Measurements from ENCODE around the gene GALNT17.

Gene GALNT17

DNA sequence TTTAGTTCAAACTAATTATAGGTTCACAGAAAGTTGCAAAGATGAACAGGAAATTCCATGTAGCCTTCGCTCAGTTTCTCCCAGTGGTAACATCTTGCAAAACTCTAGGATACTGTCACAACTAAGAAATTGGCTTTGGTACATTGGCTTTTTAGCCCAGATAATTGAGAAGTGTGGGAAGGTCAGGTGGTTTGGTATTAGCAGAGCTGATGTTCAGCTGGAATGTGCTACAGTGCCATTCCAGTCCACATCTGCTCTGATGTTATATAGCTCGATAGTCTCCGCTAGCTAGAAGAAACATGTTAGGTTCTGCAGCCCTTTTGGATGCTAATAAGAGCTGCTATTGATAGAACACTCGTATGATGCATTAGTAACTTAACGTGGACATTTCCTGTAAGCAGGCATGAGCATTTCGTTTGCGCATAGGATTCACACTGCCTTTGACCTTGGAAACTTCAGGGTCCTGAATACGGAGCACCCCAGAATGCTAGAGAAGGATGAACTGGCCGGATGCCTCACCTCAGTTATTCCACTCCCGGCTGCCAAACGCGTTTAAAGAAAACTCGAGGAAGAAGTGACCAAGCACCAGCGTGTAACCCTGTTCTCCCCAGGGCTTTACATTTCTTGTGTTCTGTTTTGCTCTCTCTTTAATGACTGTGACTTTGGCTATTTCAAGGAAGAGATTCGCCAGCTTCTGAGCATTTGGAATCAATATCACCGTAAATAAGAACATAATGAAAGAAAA lies 271.4 kb downstream of the GALNT17 start:
- no peak overlapping the region for H3K4me3 ChIP-seq (ENCODE audit: low read depth, low read length)
- H3K4ac ChIP-seq (ENCODE audit: low read depth, low read length): no peak overlapping the region
- no peak overlapping the region for H2AFZ ChIP-seq (ENCODE audit: insufficient read depth, low read length, poor library complexity)
- no peak overlapping the region for H2BK120ac ChIP-seq (ENCODE audit: insufficient read depth, low read length, poor library complexity)
- no peak overlapping the region for H2BK5ac ChIP-seq (ENCODE audit: low read depth, low read length, poor library complexity)
- no peak overlapping the region for H4K12ac ChIP-seq (ENCODE audit: low read depth, low read length)
- H3K4me2 ChIP-seq (ENCODE audit: low read length): no peak overlapping the region
- H3K36me3 ChIP-seq (ENCODE audit: control insufficient read depth in 1 of 2, insufficient read depth in 2 of 2, low read length in 2 of 2): no peaks in the 10 kb centered on the region
- DNase-seq: no peak
- no peak overlapping the region for H3K27ac ChIP-seq (ENCODE audit: low read depth, low read length)
- WGBS (ENCODE audit: extremely low coverage, insufficient coverage, insufficient read length): no CpG with 5 or more reads among the region's 16 CpGs
- H3K18ac ChIP-seq (ENCODE audit: low read length): no peak overlapping the region
- H3K27me3 ChIP-seq (ENCODE audit: insufficient read depth, low read length): no peaks in the 10 kb centered on the region
- no peak overlapping the region for H4K91ac ChIP-seq (ENCODE audit: low read depth, low read length)
- no peak overlapping the region for H4K8ac ChIP-seq (ENCODE audit: low read depth, low read length)
- H3K79me2 ChIP-seq (ENCODE audit: control insufficient read depth, insufficient read depth, low read length, poor library complexity): no peaks in the 10 kb centered on the region
- H3K4me1 ChIP-seq (ENCODE audit: control insufficient read depth in 1 of 2, insufficient read depth in 2 of 2, low read length in 2 of 2): no peaks in the 10 kb centered on the region
- H3K14ac ChIP-seq (ENCODE audit: low read length): no peak overlapping the region
- no peaks in the 10 kb centered on the region for H3K79me1 ChIP-seq (ENCODE audit: low read length)
- no peak overlapping the region for H3K9ac ChIP-seq (ENCODE audit: low read length)
- H3K9me3 ChIP-seq (ENCODE audit: insufficient read depth, low read depth, low read length): peaks cover 3% of the 10 kb centered on the region
- no peak overlapping the region for H3K23ac ChIP-seq (ENCODE audit: low read length)
- H2BK12ac ChIP-seq (ENCODE audit: low read length): no peak overlapping the region
- H2AK5ac ChIP-seq (ENCODE audit: low read length): no peak overlapping the region

DNA sequence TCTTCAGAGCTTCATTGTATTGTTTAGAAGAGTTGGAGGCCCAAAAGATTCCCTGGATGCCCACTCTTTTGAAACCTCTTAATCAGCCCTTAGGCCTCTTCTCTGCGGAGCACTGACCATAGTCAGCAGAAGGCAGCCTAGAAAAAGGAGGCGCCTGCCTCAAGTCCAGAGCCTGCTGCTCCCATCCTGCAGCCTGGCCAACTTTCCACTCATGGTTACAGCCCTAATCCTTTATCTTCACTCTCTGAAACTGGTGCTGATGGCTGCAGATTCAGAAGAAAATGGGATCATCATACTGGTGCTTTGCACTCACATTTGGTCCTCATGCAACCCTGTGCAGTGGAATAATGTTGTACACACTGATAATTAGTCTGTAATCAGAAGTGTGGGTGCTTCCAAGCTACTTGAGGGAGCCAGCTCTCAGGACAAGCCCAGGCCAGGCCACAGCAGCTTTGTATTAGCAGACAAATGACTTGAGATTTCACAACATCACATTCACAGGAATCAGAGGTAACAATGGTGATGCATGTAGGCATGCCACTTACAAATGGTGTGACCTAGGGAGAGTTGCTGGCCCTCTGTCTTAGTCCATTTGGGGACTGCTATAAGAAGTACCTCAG lies 272.9 kb downstream of the GALNT17 start:
- Histone ChIP-seq H4K8ac (ENCODE audit: low read depth, low read length) (no peak overlapping the region), H2BK5ac (ENCODE audit: low read depth, low read length, poor library complexity) (no peak overlapping the region), H3K23ac (ENCODE audit: low read length) (no peak overlapping the region), H3K18ac (ENCODE audit: low read length) (no peak overlapping the region), H2BK12ac (ENCODE audit: low read length) (no peak overlapping the region), H3K36me3 (ENCODE audit: control insufficient read depth in 1 of 2, insufficient read depth in 2 of 2, low read length in 2 of 2) (no peaks in the 10 kb centered on the region), H3K4me2 (ENCODE audit: low read length) (no peak overlapping the region), H3K9me3 (ENCODE audit: insufficient read depth, low read depth, low read length) (peaks cover 10% of the 10 kb centered on the region), H2BK120ac (ENCODE audit: insufficient read depth, low read length, poor library complexity) (no peak overlapping the region), H3K79me1 (ENCODE audit: low read length) (no peaks in the 10 kb centered on the region), H3K4ac (ENCODE audit: low read depth, low read length) (no peak overlapping the region), H4K91ac (ENCODE audit: low read depth, low read length) (no peak overlapping the region), H2AFZ (ENCODE audit: insufficient read depth, low read length, poor library complexity) (no peak overlapping the region), H3K27me3 (ENCODE audit: insufficient read depth, low read length) (no peaks in the 10 kb centered on the region), H3K9ac (ENCODE audit: low read length) (no peak overlapping the region), H3K79me2 (ENCODE audit: control insufficient read depth, insufficient read depth, low read length, poor library complexity) (no peaks in the 10 kb centered on the region), H4K12ac (ENCODE audit: low read depth, low read length) (no peak overlapping the region), H3K4me3 (ENCODE audit: low read depth, low read length) (no peak overlapping the region), H2AK5ac (ENCODE audit: low read length) (no peak overlapping the region), H3K27ac (ENCODE audit: low read depth, low read length) (no peak overlapping the region), H3K14ac (ENCODE audit: low read length) (no peak overlapping the region), H3K4me1 (ENCODE audit: control insufficient read depth in 1 of 2, insufficient read depth in 2 of 2, low read length in 2 of 2) (no peaks in the 10 kb centered on the region)
- DNase-seq: no peak
- no CpG with 5 or more reads among the region's 2 CpGs for WGBS (ENCODE audit: extremely low coverage, insufficient coverage, insufficient read length)

DNA sequence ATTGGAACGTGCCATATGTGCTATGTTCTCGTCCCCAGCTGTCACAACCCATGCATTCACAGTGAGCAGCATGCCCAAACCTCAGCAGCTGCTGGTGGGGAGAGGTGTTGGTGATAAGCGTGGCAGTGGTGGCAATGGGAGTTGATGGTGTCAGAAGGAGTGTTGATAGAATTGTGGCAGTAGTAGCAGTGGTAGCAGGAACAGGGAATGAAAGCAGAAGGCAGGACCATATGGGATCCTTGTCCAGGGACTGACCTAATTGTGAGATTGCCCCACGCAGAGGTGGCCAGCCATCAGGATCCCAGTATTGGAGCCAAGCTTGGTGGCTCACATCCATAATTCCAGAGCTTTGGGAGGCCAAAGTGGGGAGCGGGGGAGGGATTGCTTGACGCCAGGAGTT lies 276.3 kb downstream of the GALNT17 start:
- H3K36me3 ChIP-seq (ENCODE audit: control insufficient read depth in 1 of 2, insufficient read depth in 2 of 2, low read length in 2 of 2): no peaks in the 10 kb centered on the region
- H3K9me3 ChIP-seq (ENCODE audit: insufficient read depth, low read depth, low read length): peaks cover 10% of the 10 kb centered on the region
- no peaks in the 10 kb centered on the region for H3K4me1 ChIP-seq (ENCODE audit: control insufficient read depth in 1 of 2, insufficient read depth in 2 of 2, low read length in 2 of 2)
- H2AFZ ChIP-seq (ENCODE audit: insufficient read depth, low read length, poor library complexity): no peak overlapping the region
- H2AK5ac ChIP-seq (ENCODE audit: low read length): no peak overlapping the region
- H3K4me2 ChIP-seq (ENCODE audit: low read length): no peak overlapping the region
- no peak overlapping the region for H4K91ac ChIP-seq (ENCODE audit: low read depth, low read length)
- no peak overlapping the region for H3K23ac ChIP-seq (ENCODE audit: low read length)
- H2BK120ac ChIP-seq (ENCODE audit: insufficient read depth, low read length, poor library complexity): no peak overlapping the region
- H3K79me2 ChIP-seq (ENCODE audit: control insufficient read depth, insufficient read depth, low read length, poor library complexity): no peaks in the 10 kb centered on the region
- no peaks in the 10 kb centered on the region for H3K27me3 ChIP-seq (ENCODE audit: insufficient read depth, low read length)
- no peak overlapping the region for H3K9ac ChIP-seq (ENCODE audit: low read length)
- H2BK12ac ChIP-seq (ENCODE audit: low read length): no peak overlapping the region
- no peak overlapping the region for H4K8ac ChIP-seq (ENCODE audit: low read depth, low read length)
- no peak overlapping the region for H3K27ac ChIP-seq (ENCODE audit: low read depth, low read length)
- no peak overlapping the region for H3K18ac ChIP-seq (ENCODE audit: low read length)
- no peak overlapping the region for H3K4me3 ChIP-seq (ENCODE audit: low read depth, low read length)
- no peak overlapping the region for H4K12ac ChIP-seq (ENCODE audit: low read depth, low read length)
- H3K4ac ChIP-seq (ENCODE audit: low read depth, low read length): no peak overlapping the region
- no peaks in the 10 kb centered on the region for H3K79me1 ChIP-seq (ENCODE audit: low read length)
- H3K14ac ChIP-seq (ENCODE audit: low read length): no peak overlapping the region
- no peak overlapping the region for H2BK5ac ChIP-seq (ENCODE audit: low read depth, low read length, poor library complexity)
- WGBS (ENCODE audit: extremely low coverage, insufficient coverage, insufficient read length): no CpG with 5 or more reads among the region's 6 CpGs
- no peak for DNase-seq

DNA sequence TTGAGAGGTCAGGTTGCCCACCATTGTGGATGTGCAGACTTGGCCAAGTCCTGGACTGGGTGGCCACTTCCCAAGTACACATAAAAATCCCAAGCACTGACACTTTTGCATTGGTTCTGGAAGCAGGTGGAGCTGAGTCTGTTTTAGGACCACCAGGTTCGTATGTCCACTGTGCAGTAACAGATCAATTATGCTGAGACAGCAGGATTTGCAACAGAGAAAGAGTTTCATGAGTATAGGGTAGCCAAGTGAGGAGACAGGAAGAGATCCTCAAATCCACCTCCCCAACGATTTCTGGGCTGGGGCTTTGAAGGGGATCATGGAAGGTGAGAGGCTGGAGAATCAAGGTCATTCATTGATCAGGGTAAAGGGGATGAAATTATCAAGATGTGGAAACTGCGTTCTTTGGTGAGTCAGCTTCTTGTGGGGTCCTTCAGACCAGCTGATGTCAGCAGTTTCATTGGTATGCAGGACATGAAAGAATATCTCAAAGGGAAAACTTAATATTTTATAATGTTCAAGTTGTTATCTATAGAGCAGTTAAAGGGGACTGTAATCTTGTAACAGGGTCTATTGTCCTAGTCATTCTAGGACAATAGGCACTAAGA lies 277.7 kb downstream of the GALNT17 start:
- Histone ChIP-seq H3K23ac (ENCODE audit: low read length) (no peak overlapping the region), H3K36me3 (ENCODE audit: control insufficient read depth in 1 of 2, insufficient read depth in 2 of 2, low read length in 2 of 2) (no peaks in the 10 kb centered on the region), H3K27me3 (ENCODE audit: insufficient read depth, low read length) (no peaks in the 10 kb centered on the region), H4K8ac (ENCODE audit: low read depth, low read length) (no peak overlapping the region), H3K18ac (ENCODE audit: low read length) (no peak overlapping the region), H3K4ac (ENCODE audit: low read depth, low read length) (no peak overlapping the region), H3K14ac (ENCODE audit: low read length) (no peak overlapping the region), H2AK5ac (ENCODE audit: low read length) (no peak overlapping the region), H4K91ac (ENCODE audit: low read depth, low read length) (no peak overlapping the region), H2BK120ac (ENCODE audit: insufficient read depth, low read length, poor library complexity) (no peak overlapping the region), H2AFZ (ENCODE audit: insufficient read depth, low read length, poor library complexity) (no peak overlapping the region), H4K12ac (ENCODE audit: low read depth, low read length) (no peak overlapping the region), H2BK12ac (ENCODE audit: low read length) (no peak overlapping the region), H2BK5ac (ENCODE audit: low read depth, low read length, poor library complexity) (no peak overlapping the region), H3K9ac (ENCODE audit: low read length) (no peak overlapping the region), H3K79me1 (ENCODE audit: low read length) (no peaks in the 10 kb centered on the region), H3K4me2 (ENCODE audit: low read length) (no peak overlapping the region), H3K27ac (ENCODE audit: low read depth, low read length) (no peak overlapping the region), H3K79me2 (ENCODE audit: control insufficient read depth, insufficient read depth, low read length, poor library complexity) (no peaks in the 10 kb centered on the region), H3K4me1 (ENCODE audit: control insufficient read depth in 1 of 2, insufficient read depth in 2 of 2, low read length in 2 of 2) (no peaks in the 10 kb centered on the region), H3K4me3 (ENCODE audit: low read depth, low read length) (peak overlapping the region; percentile 49), H3K9me3 (ENCODE audit: insufficient read depth, low read depth, low read length) (peaks cover 10% of the 10 kb centered on the region)
- DNase-seq: no peak
- no CpG with 5 or more reads among the region's 3 CpGs for WGBS (ENCODE audit: extremely low coverage, insufficient coverage, insufficient read length)
